Stimulated activated CD4-positive, alpha-beta T cell treated with anti-CD3 and anti-CD28 coated beads, Interleukin-12 subunit alpha, Interleukin-12 subunit beta, amount 100 ng/mL, for 24 hours (primary cell): ENCODE measurements around the gene ZDHHC7.

Source experiments
- DNase-seq, 2 experiments: peaks; one replicate each; pipeline ENCODE4 v3.0.0-alpha.2; 2020; ENCODE audit warnings: low read depth in 2 of 2

ZDHHC7 gene

GRCh38 chr16:84993926-84994325 lies 17.4 kb downstream of the ZDHHC7 start:
- no peak for DNase-seq

- DNase-seq: no peak
These were observed 18.6 kb downstream of the ZDHHC7 start for GRCh38 chr16:84992717-84993075.

- no peak for DNase-seq
These were observed 20.6 kb downstream of the ZDHHC7 start for GRCh38 chr16:84990782-84991181.

- DNase-seq: no peak
These were observed 21.4 kb downstream of the ZDHHC7 start for GRCh38 chr16:84989749-84990620.

GRCh38 chr16:84988328-84989080 lies 22.8 kb downstream of the ZDHHC7 start:
- no peak for DNase-seq

GRCh38 chr16:84986879-84987278 lies 24.5 kb downstream of the ZDHHC7 start:
- DNase-seq: no peak

- DNase-seq: peak in 1 of 2 experiments; percentile 27
These were observed 25.2 kb downstream of the ZDHHC7 start for GRCh38 chr16:84986102-84986501.

- DNase-seq: no peak
These were observed 26.0 kb downstream of the ZDHHC7 start for GRCh38 chr16:84985079-84986065.

GRCh38 chr16:84982434-84982833 lies 28.9 kb downstream of the ZDHHC7 start:
- DNase-seq: no peak

GRCh38 chr16:84979516-84979915 lies 31.8 kb downstream of the ZDHHC7 start:
- no peak for DNase-seq

GRCh38 chr16:84976644-84977400 lies 34.5 kb downstream of the ZDHHC7 start:
- DNase-seq: no peak

- DNase-seq: no peak
These were observed 35.8 kb downstream of the ZDHHC7 start for GRCh38 chr16:84975522-84975921.

GRCh38 chr16:84975066-84975465 lies 36.3 kb downstream of the ZDHHC7 start:
- no peak for DNase-seq

- DNase-seq: no peak
These were observed 37.4 kb downstream of the ZDHHC7 start for GRCh38 chr16:84973776-84974523.

GRCh38 chr16:84973236-84973635 lies 38.1 kb downstream of the ZDHHC7 start:
- no peak for DNase-seq

GRCh38 chr16:84970447-84971127 lies 40.7 kb downstream of the ZDHHC7 start:
- DNase-seq: peak; percentile 54 to 73

GRCh38 chr16:84967828-84968227 lies 43.5 kb downstream of the ZDHHC7 start:
- DNase-seq: no peak

- DNase-seq: no peak
These were observed 45.6 kb downstream of the ZDHHC7 start for GRCh38 chr16:84965428-84966415.
